Breast epithelium (tissue), 3 donors: ENCODE results near the gene MYO5A.

Source experiments
- POLR2A ChIP-seq: fragments of 450-650 bp; IDR thresholded peaks from one replicate; pipeline ENCODE4 v1.6.1; 2016; ENCODE audit warnings: antibody characterized with exemption, mild to moderate bottlenecking, moderate library complexity
- TF ChIP-seq, protein P1 (sequence below), 3 donors: fragments of 450-650 bp; IDR thresholded peaks; one replicate each; pipeline ENCODE4 v1.5.1; 2016 to 2017; ENCODE audit warnings: antibody characterized with exemption in 3 of 3, mild to moderate bottlenecking in 3 of 3, moderate library complexity in 3 of 3

DNA sequence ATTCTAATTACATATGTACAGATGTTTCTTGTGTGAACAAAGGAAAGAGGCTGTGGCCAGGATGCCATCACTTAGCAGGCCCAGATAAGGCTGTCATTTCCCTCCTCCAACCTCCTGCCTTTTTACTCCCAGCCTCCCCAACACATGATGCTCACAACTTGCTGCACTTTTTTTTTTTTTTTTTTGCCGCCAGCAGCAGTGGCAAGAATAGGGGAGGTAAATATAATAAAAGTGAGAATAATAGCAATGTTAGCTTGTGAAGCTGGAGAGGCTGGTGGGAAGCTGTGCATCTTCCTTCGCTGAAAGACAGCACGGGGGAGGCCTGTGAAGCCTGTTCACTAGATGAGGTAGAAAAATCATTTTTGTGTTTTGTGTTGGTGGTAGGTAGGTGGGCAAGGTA lies 190.6 kb downstream of the MYO5A start:
- no peak for TF ChIP-seq POLR2A
- TF ChIP-seq, protein P1, sequence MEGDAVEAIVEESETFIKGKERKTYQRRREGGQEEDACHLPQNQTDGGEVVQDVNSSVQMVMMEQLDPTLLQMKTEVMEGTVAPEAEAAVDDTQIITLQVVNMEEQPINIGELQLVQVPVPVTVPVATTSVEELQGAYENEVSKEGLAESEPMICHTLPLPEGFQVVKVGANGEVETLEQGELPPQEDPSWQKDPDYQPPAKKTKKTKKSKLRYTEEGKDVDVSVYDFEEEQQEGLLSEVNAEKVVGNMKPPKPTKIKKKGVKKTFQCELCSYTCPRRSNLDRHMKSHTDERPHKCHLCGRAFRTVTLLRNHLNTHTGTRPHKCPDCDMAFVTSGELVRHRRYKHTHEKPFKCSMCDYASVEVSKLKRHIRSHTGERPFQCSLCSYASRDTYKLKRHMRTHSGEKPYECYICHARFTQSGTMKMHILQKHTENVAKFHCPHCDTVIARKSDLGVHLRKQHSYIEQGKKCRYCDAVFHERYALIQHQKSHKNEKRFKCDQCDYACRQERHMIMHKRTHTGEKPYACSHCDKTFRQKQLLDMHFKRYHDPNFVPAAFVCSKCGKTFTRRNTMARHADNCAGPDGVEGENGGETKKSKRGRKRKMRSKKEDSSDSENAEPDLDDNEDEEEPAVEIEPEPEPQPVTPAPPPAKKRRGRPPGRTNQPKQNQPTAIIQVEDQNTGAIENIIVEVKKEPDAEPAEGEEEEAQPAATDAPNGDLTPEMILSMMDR (IDR thresholded peaks at IDR 0.05) = no peak
